Body of pancreas (tissue), 4 donors: ENCODE results near the gene ETFRF1. TPM values are rescaled to one million over a fixed set of nuclear protein-coding genes. Genes with fewer than 3 reads are reported as not detected.

ENCODE experiments used
- ATAC-seq: fragments of 150-250 bp; one replicate; pipeline ENCODE4 v1.9.1; 2016
- DNase-seq, 4 donors: peaks; one replicate each; pipeline ENCODE4 v3.0.0-alpha.2; 2019
- H3K27ac ChIP-seq, 4 donors: fragments of 200-600 bp; sonication (generic); 1 replicate in 3 of 4; 2 replicates in 1 of 4; pipeline versions ENCODE4 v1.5.1 to v1.6.1; 2016 to 2019; ENCODE audit warnings: mild to moderate bottlenecking in 1 of 4, mixed read lengths in 1 of 4, moderate library complexity in 1 of 4
- H3K27me3 ChIP-seq, 2 donors: fragments of 200-600 bp; sonication (generic); one replicate each; pipeline ENCODE4 v1.6.0; 2016; ENCODE audit warnings: mild to moderate bottlenecking in 1 of 2
- H3K36me3 ChIP-seq, 2 donors: fragments of 200-600 bp; sonication (generic); replicated peaks in 1 of 2; 2 replicates each; pipeline ENCODE4 v1.5.1; 2016; ENCODE audit warnings: low read depth in 2 of 2; ENCODE audit not compliant: insufficient read depth in 1 of 2
- H3K4me1 ChIP-seq: fragments of 200-600 bp; sonication (generic); one replicate; pipeline ENCODE4 v1.6.0; 2016
- H3K4me3 ChIP-seq, 2 donors: fragments of 200-600 bp; sonication (generic); 1 replicate in 1 of 2; 2 replicates in 1 of 2; pipeline ENCODE4 v1.5.1; 2016 to 2019
- H3K9me3 ChIP-seq, 3 donors: fragments of 200-600 bp; sonication (generic); 1 replicate in 2 of 3; 2 replicates in 1 of 3; pipeline ENCODE4 v1.5.1; 2016
- CTCF ChIP-seq, 7 experiments: fragments of 450-650 bp in 4 of 7; fragments of 200-600 bp in 3 of 7; sonication (generic) in 3 of 7; IDR thresholded peaks; one replicate each; pipeline ENCODE4 v1.5.1; 2016 to 2019; ENCODE audit warnings: antibody characterized with exemption in 7 of 7
- POLR2A ChIP-seq, 3 donors: fragments of 450-650 bp; IDR thresholded peaks; one replicate each; pipeline ENCODE4 v1.6.1; 2016; ENCODE audit warnings: antibody characterized with exemption in 3 of 3, mild to moderate bottlenecking in 2 of 3
- WGBS, 2 donors: methylation state at CpG; one replicate each; pipeline ENCODE4 v1.1.5; 2017; 5-methylcytosine and 5-hydroxymethylcytosine counted together
- intact Hi-C: fragments of 100-400 bp; cut with DNase I; formaldehyde crosslinking; loops from one replicate; pipeline ENCODE4 v1.15.1; 2023
- total RNA-seq, 2 donors: library from RNA; depleted of rRNA; stranded (reverse); fragments of >200 nt; gene quantifications; one replicate each; pipeline ENCODE4 v1.1.0, GENCODE V29; 2016

Gene ETFRF1
- total RNA-seq, 2 donors from 2014 or later = 12.5 to 24.9 TPM

GRCh38 chr12:25250744-25251730 lies 56.0 kb downstream of the ETFRF1 start, which contains the start of gene KRAS:
Gene KRAS, minus strand, starts transcription at chr12:25250929.
- H3K9me3 ChIP-seq = no peaks in the 10 kb centered on the region
- ATAC-seq (peak; percentile 93), DNase-seq (peak; percentile 96 to 98 (median 97))
- H3K36me3 ChIP-seq = no peaks in the 10 kb centered on the region
- H3K4me1 ChIP-seq = peaks cover 49% of the 10 kb centered on the region
- WGBS, 2 donors = 0% methylated on average over 12 to 81 of the region's 105 CpGs
- no peaks in the 10 kb centered on the region for H3K27me3 ChIP-seq
- H3K4me3 ChIP-seq = peak within 1 kb of the TSS; percentile 86 to 98
- H3K27ac ChIP-seq = peak within 1 kb of the TSS; percentile 93 to 98 (median 98)
- TF ChIP-seq CTCF (IDR thresholded peaks at IDR 0.05) (peak in 1 of 7 experiments; percentile 23), POLR2A (IDR thresholded peaks at IDR 0.05) (peak; percentile 68 to 85 (median 75))
- intact Hi-C loops = no loop called here

GRCh38 chr12:25251769-25252168 lies 56.7 kb downstream of the ETFRF1 start:
- Histone ChIP-seq H3K4me1 (peaks cover 56% of the 10 kb centered on the region), H3K36me3 (no peaks in the 10 kb centered on the region), H3K9me3 (no peaks in the 10 kb centered on the region), H3K27ac (peak overlapping the region; percentile 93 to 98 (median 98)), H3K27me3 (no peaks in the 10 kb centered on the region), H3K4me3 (no peak overlapping the region)
- ATAC-seq (no peak), DNase-seq (no peak)
- intact Hi-C loops = no loop called here
- TF ChIP-seq POLR2A (IDR thresholded peaks at IDR 0.05) (no peak), CTCF (IDR thresholded peaks at IDR 0.05) (no peak)
- WGBS, 2 donors = 45 to 46% methylated on average over 6 of the region's 6 CpGs

GRCh38 chr12:25252946-25253345 lies 57.9 kb downstream of the ETFRF1 start:
- 80 to 86% methylated on average over 3 of the region's 3 CpGs for WGBS, 2 donors
- ATAC-seq (no peak), DNase-seq (no peak)
- H3K4me3 ChIP-seq = no peak overlapping the region
- no peak overlapping the region for H3K27ac ChIP-seq
- H3K27me3 ChIP-seq = no peaks in the 10 kb centered on the region
- TF ChIP-seq CTCF (IDR thresholded peaks at IDR 0.05) (no peak), POLR2A (IDR thresholded peaks at IDR 0.05) (no peak)
- H3K9me3 ChIP-seq = no peaks in the 10 kb centered on the region
- H3K36me3 ChIP-seq = no peaks in the 10 kb centered on the region
- intact Hi-C loops = no loop called here
- H3K4me1 ChIP-seq = peaks cover 68% of the 10 kb centered on the region

- no peak for ATAC-seq
Observed at GRCh38 chr12:25253371-25254068, 58.5 kb downstream of the ETFRF1 start.

More at GRCh38 chr12:25253371-25254068, 58.5 kb downstream of the ETFRF1 start:
- 73 to 74% methylated on average over 5 of the region's 5 CpGs for WGBS, 2 donors
- intact Hi-C loops = no loop called here
- Histone ChIP-seq H3K27me3 (no peaks in the 10 kb centered on the region), H3K27ac (no peak overlapping the region), H3K36me3 (no peaks in the 10 kb centered on the region), H3K4me1 (peaks cover 67% of the 10 kb centered on the region), H3K9me3 (no peaks in the 10 kb centered on the region), H3K4me3 (no peak overlapping the region)
- no peak for DNase-seq
- no peak for TF ChIP-seq CTCF (IDR thresholded peaks at IDR 0.05)
- no peak for TF ChIP-seq POLR2A (IDR thresholded peaks at IDR 0.05)
